ENCODE results near the gene HTR1D.
"Not testable (repeated sequence)": the region's sequence is repeated elsewhere in the genome, so short reads cannot be mapped to it uniquely, and the experiment has no call there.

The HTR1D gene, protein sequence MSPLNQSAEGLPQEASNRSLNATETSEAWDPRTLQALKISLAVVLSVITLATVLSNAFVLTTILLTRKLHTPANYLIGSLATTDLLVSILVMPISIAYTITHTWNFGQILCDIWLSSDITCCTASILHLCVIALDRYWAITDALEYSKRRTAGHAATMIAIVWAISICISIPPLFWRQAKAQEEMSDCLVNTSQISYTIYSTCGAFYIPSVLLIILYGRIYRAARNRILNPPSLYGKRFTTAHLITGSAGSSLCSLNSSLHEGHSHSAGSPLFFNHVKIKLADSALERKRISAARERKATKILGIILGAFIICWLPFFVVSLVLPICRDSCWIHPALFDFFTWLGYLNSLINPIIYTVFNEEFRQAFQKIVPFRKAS

DNA sequence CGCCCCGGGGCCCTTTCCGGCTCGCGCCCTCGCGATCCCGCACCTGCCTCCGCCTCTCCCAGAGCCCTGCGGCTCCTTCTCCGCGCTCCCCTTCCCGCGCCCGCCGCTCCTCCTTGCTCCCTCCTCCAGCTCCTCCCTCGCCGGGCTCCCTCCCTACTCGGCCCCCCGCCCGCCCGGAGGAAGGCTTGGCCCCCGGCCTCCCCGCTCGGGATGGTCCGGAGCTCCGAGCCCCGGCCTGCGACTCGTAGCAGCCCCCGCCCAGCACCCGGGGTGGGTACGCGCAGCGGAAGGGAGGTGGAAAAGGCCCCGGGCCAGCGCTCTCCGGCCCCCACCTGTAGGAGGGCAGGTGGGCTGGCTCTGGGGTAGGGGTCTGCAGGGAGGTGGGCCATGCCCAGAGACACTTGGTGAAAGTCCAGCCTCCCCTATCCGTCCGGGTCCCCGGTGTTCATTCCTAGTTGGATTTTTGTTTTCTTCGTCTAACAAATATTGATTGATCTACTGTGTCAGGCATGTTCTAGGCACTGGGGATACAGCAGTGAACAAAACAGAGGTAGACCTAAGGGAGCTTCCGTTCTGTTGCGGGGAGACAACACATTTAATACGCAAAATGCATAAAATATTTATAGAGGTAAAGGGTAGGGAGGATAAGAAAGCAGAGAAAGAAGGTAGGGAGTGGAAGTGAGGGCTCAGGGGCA, at the start of gene HTR1D:
Gene HTR1D, minus strand, starts transcription at position 82 of the 695 bp plus-strand sequence. CDS start 23,283 bp downstream, outside the sequence.
- peak; percentile 36 for DNase-seq

DNA sequence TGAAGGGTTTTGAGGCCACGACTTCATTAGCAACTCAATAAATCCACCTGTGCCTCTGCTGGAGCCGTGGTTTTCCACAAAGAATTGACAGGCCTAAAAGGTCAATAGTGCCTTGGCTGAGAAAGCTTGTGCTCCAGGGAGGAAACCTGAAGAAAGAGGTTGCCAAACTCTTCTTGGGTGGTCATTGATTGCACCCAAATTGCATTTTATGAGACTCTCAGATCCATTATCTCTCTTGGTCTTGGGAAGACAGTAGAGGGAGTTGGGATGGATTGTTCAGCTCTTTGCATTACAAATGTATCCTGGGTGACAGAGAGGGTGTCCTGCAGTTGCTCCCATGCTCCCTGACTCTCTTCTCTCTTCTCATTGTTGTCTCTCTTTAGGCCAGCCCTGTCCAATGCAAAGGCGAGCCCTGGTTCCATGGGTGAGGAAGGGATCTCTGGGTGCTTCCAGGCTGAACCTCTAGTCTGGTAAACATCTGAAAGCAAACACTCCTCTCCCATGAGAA, 46.1 kb upstream of the HTR1D start:
- peak; percentile 10 for DNase-seq

DNA sequence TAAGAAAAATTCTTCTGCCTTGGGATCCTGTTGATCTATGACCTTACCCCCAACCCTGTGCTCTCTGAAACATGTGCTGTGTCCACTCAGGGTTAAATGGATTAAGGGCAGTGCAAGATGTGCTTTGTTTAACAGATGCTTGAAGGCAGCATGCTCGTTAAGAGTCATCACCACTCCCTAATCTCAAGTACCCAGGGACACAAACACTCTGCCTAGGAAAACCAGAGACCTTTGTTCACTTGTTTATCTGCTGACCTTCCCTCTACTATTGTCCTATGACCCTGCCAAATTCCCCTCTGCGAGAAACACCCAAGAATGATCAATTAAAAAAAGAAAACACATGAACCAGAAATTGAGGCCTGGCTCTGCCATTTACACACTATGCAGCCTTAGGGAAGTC, 40.8 kb upstream of the HTR1D start:
- DNase-seq: not testable (repeated sequence)

DNA sequence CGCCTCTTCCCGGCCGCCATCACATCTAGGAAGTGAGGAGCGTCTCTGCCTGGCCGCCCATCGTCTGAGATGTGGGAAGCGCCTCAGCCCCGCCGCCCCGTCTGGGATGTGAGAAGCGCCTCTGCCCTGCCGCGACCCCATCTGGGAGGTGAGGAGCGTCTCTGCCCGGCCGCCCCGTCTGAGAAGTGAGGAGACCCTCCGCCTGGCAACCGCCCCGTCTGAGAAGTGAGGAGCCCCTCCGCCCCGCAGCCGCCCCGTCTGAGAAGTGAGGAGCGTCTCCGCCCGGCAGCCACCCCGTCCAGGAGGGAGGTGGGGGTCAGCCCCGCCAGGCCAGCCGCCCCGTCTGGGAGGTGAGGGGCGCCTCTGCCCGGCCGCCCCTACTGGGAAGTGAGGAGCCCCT, 40.1 kb upstream of the HTR1D start:
- DNase-seq: not testable (repeated sequence)

DNA sequence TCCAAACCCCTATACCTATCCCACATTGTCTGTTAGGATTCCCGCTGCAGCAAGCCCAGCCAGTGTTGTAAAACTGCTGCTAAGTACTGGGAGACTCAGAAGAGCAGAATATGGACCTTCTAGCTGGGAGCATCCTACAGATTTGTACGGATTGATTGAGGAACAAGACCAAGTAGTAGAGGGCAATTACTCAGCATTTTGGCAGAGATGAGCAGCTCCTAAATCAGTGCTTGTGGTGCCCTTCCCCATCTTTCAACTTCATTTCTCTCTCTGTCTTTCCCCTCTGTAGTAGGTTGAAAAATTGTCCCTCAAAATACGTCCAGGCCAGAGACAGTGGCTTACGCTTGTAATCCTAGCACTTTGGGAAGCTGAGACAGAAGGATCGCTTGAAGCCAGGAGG, 37.3 kb upstream of the HTR1D start:
- no peak for DNase-seq

DNA sequence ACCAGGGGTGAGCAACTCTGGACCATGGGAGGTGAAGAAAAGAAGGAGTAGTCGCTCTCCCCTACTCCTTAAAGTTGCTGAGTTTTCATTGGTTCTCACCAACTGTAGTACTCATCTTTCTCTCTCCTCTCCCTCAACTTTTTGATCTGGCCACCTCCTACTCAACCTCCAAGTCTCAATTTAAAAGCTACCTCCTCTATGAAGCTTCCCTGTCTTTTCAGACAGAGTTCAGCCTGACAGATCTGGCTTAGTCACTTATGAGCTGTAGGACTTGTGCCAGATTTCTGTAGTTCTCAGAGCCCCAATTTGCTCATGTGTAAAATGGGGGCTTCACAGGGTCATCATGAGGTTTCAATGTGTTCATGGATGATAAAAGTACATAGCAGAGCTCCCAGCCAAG, 34.5 kb upstream of the HTR1D start:
- no peak for DNase-seq

DNA sequence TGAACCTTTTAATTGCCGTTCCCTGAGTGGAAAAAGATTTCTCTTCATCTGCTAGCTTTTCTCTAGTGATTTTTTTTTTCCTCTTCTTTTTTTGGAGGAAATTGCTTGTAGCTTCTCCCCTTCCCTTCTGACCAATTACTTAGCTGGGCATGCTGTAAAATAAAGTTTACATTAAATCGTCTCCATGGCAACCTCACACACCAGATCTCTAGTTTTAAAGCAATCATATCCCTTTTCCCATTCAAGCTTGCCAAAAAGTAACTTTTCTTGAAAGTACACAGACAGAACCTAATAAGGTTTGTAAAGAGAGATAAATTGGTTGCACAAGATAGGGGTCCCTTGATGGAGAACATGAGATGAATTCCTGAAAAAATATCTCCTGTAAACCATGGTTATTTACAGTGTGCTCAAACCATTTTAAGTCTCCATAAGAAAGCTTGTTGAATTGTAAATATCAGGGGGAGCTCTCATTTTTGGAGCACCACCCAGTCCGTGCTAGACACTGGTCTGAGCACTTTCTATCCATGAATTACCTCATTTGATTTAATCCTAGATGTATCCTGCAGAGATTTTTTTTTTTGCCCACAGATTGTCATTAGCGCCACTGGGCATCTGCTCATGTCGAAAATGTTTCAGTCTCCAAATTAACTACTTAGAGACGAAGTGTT, 32.6 kb upstream of the HTR1D start:
- no peak for DNase-seq

DNA sequence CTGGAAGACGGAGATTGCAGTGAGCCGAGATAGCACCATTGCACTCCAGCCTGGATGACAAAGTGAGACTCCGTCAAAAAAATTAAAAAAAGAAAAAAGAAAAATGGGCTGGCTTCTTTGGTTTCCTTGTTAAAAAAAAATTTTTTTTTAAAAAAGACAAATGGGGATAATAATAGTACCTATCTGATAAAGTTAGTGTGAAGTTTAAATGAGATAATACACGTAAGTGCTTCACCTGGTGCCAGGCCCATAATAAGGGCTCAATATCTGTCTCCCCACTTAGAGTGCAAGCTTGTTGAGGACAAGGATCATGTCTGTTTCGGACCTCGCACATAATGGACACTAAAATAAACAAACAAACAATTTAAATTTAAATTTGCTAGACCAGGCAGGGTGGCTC, 30.0 kb upstream of the HTR1D start:
- DNase-seq: no peak

DNA sequence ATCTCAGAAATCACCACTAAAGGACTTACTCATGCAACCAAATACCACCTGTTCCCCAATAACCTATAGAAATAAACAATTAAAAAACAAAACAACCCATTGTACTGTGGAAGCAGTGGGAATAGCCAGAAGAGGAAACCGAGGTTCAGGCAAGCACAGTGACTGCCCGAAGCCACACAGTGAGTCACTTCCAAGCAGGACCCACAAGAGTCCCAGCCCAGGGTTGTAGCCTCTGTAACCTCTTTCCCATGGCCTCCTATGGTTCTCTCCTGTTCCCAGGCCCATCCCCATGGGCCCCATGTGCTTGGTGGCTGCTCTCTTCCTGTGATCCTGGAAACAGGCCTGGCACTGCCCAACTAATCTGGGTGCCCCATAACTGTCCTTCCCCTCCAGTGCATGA, 29.0 kb upstream of the HTR1D start:
- DNase-seq: no peak

DNA sequence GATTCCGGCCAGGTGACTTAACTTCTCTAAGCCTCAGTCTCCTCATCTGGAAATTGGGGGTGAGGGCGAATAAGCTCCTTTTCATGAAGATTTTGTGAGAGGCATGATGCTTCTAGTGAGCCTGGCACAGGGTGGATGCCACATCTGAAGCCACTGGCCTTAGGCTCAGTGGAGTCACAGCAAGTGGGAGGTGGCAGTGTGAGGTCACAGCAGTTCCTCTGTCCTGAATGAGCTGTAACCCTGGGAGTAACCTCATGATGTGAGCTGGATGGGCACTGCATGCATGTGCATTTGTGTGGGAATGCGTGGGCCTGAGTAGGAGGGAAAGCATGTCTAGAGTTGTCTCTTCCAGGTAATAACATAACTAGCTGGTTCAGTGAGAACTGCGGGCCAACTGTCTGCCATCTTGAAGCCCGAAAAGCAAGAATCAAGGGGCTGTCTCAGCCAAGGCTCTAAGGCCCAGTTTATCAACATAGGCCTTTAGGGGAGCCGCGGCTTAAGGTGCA, 27.0 kb upstream of the HTR1D start:
- no peak for DNase-seq

DNA sequence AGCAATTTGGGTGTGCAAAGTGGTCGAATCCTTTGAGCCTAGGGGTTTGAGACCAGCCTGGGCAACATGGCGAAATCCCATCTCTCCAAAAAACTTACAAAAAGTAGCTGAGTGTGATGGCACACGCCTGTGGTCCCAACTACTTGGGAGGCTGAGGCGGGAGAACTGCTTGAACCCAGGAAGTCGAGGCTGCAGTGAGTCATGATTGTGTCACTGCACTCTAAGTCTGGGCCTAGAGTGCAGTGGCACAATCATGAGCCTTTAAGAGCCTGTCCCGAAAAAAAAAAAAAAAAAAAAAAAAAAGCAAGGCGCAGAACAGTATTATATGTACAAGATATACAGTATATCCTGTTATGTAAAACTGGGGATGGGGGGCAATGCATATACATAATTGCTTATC, 25.1 kb upstream of the HTR1D start:
- no peak for DNase-seq

DNA sequence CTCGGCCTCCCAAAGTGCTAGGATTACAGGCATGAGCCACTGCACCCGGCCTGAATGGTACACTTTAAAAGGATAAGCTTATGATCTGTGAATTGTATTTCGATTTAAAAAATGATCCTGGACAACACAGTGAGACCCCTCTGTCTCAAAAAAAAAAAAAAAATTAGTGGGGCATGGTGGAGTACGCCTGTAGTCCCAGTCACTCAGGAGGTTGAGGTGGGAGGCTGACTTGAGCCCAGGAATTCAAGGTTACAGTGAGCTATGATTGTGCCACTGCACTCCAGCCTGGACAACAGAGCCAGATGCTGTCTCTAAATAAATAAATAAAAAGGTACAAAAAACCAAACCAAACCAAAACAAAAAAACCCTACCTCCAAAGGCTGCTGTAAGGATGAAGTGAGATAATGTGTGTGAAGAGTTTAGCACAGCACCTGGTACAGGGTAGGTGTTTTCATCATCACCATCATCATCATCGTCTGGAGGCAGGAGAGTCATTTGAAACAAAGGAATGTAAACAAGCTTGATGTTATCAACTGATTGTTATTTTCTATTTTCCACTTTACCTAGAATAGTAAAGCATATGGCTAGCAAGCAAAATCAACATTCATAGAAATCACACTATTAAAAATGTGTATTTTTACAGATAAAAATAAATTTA, 22.5 kb upstream of the HTR1D start:
- DNase-seq: no peak

DNA sequence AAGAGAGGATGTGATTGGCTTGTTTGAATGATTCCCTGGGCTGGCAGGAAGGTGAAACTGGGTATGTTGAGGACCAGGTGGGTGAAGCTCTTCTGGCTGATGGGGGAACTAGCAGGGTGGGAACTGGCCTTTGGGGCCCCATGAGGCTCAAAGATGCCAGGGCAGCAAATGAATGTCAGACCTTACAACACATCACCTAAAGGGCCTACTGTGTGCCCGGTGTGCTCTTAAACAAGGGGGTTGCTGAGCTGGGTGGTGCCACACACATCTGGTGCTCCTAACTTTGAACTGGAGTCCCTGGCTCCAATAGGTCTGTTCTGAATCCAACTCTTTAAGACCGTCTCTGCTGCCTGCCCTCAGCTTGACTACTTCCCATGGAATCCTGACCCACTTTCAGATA, 21.3 kb upstream of the HTR1D start:
- DNase-seq: no peak

DNA sequence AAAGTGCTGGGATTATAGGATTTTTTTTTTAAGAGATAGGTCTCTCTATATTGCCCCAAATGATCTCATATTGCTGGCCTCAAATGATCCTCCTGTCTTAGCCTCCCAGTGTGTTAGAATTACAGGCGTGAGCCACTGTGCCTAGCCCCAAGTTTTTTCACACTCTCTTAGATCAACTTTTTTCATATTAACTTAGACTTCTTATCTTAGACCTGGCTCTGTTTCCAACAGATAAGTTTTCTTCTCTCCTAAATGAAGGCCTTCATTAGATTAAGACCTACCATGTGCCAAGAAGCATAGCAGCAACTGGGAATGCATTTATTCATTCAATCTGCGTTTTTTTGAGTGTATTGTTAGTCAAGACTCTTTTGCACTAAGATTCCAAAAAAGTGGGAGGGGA, 20.2 kb upstream of the HTR1D start:
- DNase-seq: no peak

DNA sequence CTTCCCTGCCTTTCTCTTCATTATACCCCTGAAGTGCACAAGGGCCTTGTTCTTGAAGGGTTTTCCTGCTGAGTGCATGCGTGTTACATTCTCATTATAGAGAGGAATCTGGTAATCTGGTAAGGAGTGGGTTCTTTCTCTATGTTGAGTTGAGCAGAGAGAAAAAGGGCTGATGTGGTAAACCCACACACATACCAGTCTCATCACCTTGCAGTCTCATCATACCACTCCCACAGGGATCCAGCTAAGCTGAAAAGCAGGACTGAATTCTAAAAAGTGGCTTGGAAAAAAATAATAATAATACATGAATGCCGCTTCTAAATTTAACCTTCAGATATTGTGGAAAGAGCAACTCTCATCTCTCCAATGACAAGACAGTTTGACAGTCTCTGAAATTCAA, 10.5 kb upstream of the HTR1D start:
- no peak for DNase-seq

DNA sequence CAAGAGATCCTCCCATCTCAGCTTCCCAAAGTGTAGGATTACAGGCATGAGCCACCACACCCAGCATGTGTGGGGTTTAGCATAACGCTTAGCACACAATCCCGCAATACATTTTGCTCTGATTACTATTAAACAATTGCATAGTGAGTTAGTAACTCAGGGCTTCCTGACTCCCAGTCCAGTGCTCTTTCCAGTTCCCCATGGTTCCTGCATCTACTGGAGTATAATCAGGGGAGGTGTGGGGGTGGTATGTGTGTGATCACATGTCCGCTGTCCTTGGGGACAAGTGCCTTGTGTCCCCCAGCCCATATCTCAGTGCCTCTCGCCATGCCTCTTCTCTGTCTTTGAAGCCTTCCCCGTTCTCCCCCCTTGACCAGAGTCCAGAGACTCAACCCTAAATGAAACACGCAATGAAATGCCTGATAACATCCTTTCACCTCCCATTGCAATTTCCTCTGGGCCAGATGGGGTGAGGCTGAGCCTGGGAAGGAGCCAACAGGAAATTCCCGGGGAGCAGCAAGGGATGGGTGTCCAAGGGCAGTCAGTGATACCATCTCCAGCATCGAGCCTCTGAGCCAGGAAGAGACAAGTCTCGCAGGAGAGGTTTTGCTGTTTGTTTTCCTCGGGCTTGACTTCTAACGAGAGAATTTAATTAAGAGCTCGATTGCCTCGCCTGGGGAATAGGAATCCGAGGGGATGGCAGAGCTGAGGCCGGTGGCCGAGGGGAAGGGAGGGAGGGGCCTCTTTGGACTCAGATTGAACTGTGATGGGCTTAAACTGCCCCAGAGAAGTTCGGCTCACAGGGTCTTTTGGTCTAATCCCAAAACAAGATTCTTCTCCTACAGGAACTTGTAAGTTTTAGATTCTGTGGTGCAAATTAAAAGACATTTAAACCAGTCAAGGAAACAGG, 7.7 kb upstream of the HTR1D start:
- no peak for DNase-seq

DNA sequence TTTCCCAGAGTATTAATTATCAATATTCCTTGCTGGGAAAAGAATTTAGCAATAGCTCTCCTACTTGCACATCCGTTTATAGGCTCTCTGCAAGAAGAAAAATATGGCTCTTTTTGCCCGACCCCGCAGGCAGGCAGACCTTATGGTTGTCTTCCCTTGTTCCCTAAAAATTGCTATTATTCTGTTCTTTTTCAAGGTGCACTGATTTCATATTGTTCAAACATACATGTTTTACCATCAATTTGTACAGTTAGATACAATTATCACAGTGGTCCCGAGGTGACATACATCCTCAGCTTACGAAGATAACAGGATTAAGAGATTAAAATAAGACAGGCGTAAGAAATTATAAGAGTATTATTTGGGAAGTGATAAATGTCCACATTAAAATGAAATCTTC, 6.7 kb upstream of the HTR1D start:
- DNase-seq: not testable (repeated sequence)

DNA sequence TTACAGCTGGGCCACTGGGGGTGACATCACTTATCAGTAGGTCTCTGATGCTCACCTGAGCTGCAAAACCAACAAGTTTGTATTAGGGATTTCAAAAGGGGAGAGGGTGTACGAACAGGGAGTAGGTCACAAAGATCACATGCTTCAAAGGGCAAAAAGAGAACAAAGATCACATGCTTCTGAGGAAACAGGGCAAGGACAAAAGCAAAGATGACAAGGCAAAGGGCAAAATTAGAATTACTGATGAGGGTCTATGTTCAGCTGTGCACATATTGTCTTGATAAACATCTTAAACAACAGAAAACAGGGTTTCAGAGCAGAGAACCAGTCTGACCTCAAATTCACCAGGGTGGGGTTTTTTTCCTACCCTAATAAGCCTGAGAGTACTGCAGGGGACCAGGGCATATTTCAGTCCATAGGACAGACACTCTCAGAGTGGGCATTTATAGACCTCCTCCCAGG, 6.2 kb upstream of the HTR1D start:
- not testable (repeated sequence) for DNase-seq

DNA sequence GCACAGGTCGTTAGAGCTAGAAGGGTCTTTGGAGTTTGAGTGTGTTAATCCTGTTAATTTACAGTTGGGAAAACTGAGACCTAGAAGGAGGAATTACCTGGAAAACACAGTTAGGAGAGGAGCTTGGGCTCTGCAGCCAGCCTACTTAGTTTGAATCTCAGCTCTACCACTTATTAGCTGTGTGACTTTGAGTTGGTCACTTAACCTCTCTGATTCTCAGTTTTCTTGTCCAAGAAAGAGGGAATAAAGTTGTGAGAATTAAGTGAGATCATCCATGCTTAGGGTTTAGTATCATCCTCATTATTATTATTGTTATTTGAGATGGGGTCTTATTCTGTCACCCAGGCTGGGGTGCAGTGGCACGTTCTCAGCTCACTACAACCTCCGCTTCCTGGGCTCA, 5.4 kb upstream of the HTR1D start:
- no peak for DNase-seq

DNA sequence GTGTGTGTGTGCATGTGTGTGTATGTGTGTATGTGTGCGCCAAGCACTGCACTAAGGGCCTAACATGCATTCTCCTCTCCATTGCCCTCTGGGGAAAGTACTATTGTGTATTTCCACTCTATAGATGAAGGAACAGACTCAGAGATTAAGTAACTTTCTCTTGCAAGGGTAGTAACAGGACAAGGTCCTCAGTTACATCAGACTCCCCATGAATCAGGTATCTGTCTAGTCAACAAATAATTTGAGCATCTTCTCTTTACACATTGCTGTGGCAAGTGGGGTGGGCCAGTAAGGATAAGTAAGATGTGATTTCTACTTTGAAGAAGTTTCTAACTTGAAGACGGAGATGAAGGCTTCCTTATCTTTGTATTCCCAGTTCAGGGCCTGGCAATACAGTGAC, 5.0 kb upstream of the HTR1D start:
- no peak for DNase-seq

DNA sequence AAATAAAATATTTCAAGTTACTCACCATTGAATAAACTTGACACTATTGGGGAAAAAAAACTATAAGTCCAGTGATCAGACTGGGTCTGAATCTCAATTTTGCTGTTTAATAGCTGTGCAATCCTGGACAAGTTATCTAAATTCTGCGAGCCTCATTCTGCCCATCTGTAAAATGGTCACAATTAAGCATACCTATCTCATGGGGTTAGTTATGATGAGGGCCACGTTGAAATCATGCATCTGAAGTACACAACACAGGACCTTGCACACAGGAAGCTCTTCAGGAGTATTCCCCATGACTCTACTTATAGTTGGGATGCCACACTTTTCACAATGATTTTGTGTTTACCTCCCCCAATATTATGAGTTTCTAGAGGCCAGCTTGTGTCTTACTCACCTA, 3.8 kb upstream of the HTR1D start:
- DNase-seq: no peak

Data from NCI-H146 (cell line).